22Rv1 (cell line): ENCODE measurements around the gene SHANK1.

Experiments
- CTCF ChIP-seq: fragments of 450-650 bp; IDR thresholded peaks from 2 replicates; pipeline ENCODE4 v1.5.1; 2017; ENCODE audit warnings: mild to moderate bottlenecking
- ZFX ChIP-seq: fragments of 450-650 bp; IDR thresholded peaks from 2 replicates; pipeline ENCODE4 v1.6.1; 2017; ENCODE audit warnings: antibody characterized with exemption, borderline replicate concordance

- TF ChIP-seq CTCF (no peak), ZFX (no peak)
Measured at GRCh38 chr19:50739914-50740426, 20.4 kb upstream of the SHANK1 start.
